ENCODE measurements around the gene JAZF1.

DNA sequence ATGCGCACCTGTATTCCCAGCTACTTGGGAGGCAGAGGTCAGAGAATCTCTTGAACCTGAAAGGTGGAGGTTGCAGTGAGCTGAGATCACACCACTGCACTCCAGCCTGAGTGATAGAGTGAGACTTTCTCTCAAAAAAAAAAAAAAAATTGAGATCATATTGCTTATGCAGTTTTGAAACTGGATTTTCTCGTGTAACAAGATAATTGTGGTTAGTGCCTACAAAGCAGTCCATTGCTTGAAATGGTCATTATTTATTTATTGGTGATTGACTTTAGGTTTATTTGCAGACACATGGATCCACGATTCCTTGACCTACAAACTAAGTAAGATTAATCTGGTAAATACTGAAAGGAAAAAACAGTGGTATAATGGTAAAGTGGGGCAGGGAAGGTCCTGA is 290.8 kb downstream of the JAZF1 start:
- TF ChIP-seq CTCF (IDR thresholded peaks at IDR 0.05) (no peak), POLR2A (IDR thresholded peaks at IDR 0.05) (no peak)
